Esophagus muscularis mucosa (tissue), 4 donors: ENCODE results near the gene ZNF513. TPM values are rescaled to one million over a fixed set of nuclear protein-coding genes. Genes with fewer than 3 reads are reported as not detected.
"Not testable (repeated sequence)": the region's sequence is repeated elsewhere in the genome, so short reads cannot be mapped to it uniquely, and the experiment has no call there.

Experiments used
- DNase-seq: peaks from one replicate; pipeline ENCODE4 v3.0.0-alpha.2; 2017; ENCODE audit errors: extremely low spot score
- H3K27ac ChIP-seq, 4 donors: fragments of 200-600 bp; sonication (generic); replicated peaks in 1 of 4; 1 replicate in 3 of 4; 2 replicates in 1 of 4; pipeline ENCODE4 v1.5.1; 2016 to 2019; ENCODE audit warnings: mild to moderate bottlenecking in 1 of 4
- H3K27me3 ChIP-seq, 4 donors: fragments of 200-600 bp; sonication (generic); one replicate each; pipeline versions ENCODE4 v1.5.1 to v1.6.0; 2016 to 2019
- H3K36me3 ChIP-seq, 4 donors: fragments of 200-600 bp; sonication (generic); one replicate each; pipeline ENCODE4 v1.5.1; 2016 to 2019
- H3K4me1 ChIP-seq, 4 donors: fragments of 200-600 bp; sonication (generic); one replicate each; pipeline ENCODE4 v1.5.1; 2016 to 2019
- H3K4me3 ChIP-seq, 4 donors: fragments of 200-600 bp; sonication (generic); 1 replicate in 2 of 4; 2 replicates in 2 of 4; pipeline ENCODE4 v1.5.1; 2016 to 2019; ENCODE audit warnings: mild to moderate bottlenecking in 4 of 4, moderate library complexity in 1 of 4
- H3K9me3 ChIP-seq, 4 donors: fragments of 200-600 bp; sonication (generic); 1 replicate in 3 of 4; 2 replicates in 1 of 4; pipeline ENCODE4 v1.5.1; 2016 to 2019
- CTCF ChIP-seq, 3 experiments: fragments of 200-600 bp in 2 of 3; fragments of 450-650 bp in 1 of 3; sonication (generic) in 2 of 3; IDR thresholded peaks; one replicate each; pipeline ENCODE4 v1.5.1; 2017 to 2019; ENCODE audit warnings: antibody characterized with exemption in 3 of 3, mild to moderate bottlenecking in 2 of 3, moderate library complexity in 1 of 3
- EP300 ChIP-seq: sonication (generic); formaldehyde crosslinking; IDR thresholded peaks from one replicate; pipeline ENCODE4 v1.6.1; 2017; ENCODE audit warnings: antibody characterized with exemption
- POLR2A ChIP-seq: fragments of 450-650 bp; IDR thresholded peaks from one replicate; pipeline ENCODE4 v1.6.1; 2017; ENCODE audit warnings: antibody characterized with exemption, moderate library complexity, mild to moderate bottlenecking, low read depth
- POLR2AphosphoS5 ChIP-seq, 2 donors: sonication (generic); formaldehyde crosslinking; IDR thresholded peaks; one replicate each; pipeline ENCODE4 v1.6.1; 2017; ENCODE audit warnings: antibody characterized with exemption in 2 of 2
- WGBS: methylation state at CpG from one replicate; pipeline ENCODE4 v1.1.5; 2018; 5-methylcytosine and 5-hydroxymethylcytosine counted together
- intact Hi-C: fragments of 100-400 bp; cut with DNase I; formaldehyde crosslinking; loops from one replicate; pipeline ENCODE4 v1.15.1; 2023
- total RNA-seq, 4 donors: library from RNA; depleted of rRNA; stranded (reverse); fragments of >200 nt; gene quantifications; one replicate each; pipeline versions ENCODE4 v1.1.0 to v1.2.1, GENCODE V29; 2016

ZNF513 gene
- total RNA-seq: 10 to 100 TPM in 3 of 4 donors, 1 to 10 TPM in 1; 8.3 to 14.5 (median 11.4) TPM

- no peak for TF ChIP-seq CTCF (IDR thresholded peaks at IDR 0.05)
- peak; percentile 84 to 95 for TF ChIP-seq POLR2AphosphoS5 (IDR thresholded peaks at IDR 0.05)
- TF ChIP-seq POLR2A: no peak
- no peak for TF ChIP-seq EP300
- DNase-seq: peak; percentile 99
- Histone ChIP-seq H3K4me3 (peak within 1 kb of the TSS; percentile 69 to 92 (median 77)), H3K4me1 (peaks cover 19 to 45% (median 28%) of the 10 kb centered on the region in 4 donors), H3K36me3 (peaks cover 34 to 75% (median 72%) of the 10 kb centered on the region in 4 donors), H3K27ac (peak within 1 kb of the TSS; percentile 85 to 93 (median 88)), H3K9me3 (no peaks in the 10 kb centered on the region), H3K27me3 (no peaks in the 10 kb centered on the region)
- intact Hi-C loops: no loop called here
- WGBS: 43% methylated on average over 20 of the region's 67 CpGs
Measured at GRCh38 chr2:27380626-27381545, at the start of gene ZNF513. Gene ZNF513, minus strand, starts transcription at chr2:27380734. Its CDS starts 208 bp downstream, at chr2:27380526.

- Histone ChIP-seq H3K4me1 (peaks cover 35 to 51% (median 46%) of the 10 kb centered on the region in 4 donors), H3K27me3 (no peaks in the 10 kb centered on the region), H3K27ac (peak overlapping the region; percentile 99 to 100 (median 99)), H3K9me3 (no peaks in the 10 kb centered on the region), H3K36me3 (peaks cover 6 to 16% (median 12%) of the 10 kb centered on the region in 4 donors), H3K4me3 (peak overlapping the region; percentile 97 to 100 (median 98))
- no peak for TF ChIP-seq CTCF (IDR thresholded peaks at IDR 0.05)
- peak in 1 of 2 donors; percentile 10 for TF ChIP-seq POLR2AphosphoS5 (IDR thresholded peaks at IDR 0.05)
- peak; percentile 93 for DNase-seq
- intact Hi-C loops: loop anchor here (2.0 to 5.0 kb wide), 2 partner anchors 20 to 58 kb away; partner anchors contain the start of genes IFT172 and PPM1G
- WGBS: 0% methylated on average over 10 of the region's 51 CpGs
Measured at GRCh38 chr2:27428978-27429541, 48.5 kb upstream of the ZNF513 start.

GRCh38 chr2:27428213-27428977, 47.9 kb upstream of the ZNF513 start, which contains the start of gene NRBP1:
Gene NRBP1, plus strand, starts transcription at chr2:27428631. Its CDS starts 4,643 bp downstream, at chr2:27433274.
- WGBS: 0% methylated on average over 11 of the region's 75 CpGs
- Histone ChIP-seq H3K9me3 (no peaks in the 10 kb centered on the region), H3K4me1 (peaks cover 35 to 51% (median 46%) of the 10 kb centered on the region in 4 donors), H3K27me3 (no peaks in the 10 kb centered on the region), H3K4me3 (peak within 1 kb of the TSS; percentile 97 to 100 (median 98)), H3K36me3 (peaks cover 0 to 9% (median 5%) of the 10 kb centered on the region in 4 donors), H3K27ac (peak within 1 kb of the TSS; percentile 99 to 100 (median 99))
- TF ChIP-seq POLR2A (peak; percentile 94), EP300 (no peak), POLR2AphosphoS5 (IDR thresholded peaks at IDR 0.05) (peak; percentile 94 to 96), CTCF (IDR thresholded peaks at IDR 0.05) (no peak)
- peak; percentile 98 for DNase-seq
- intact Hi-C loops: loop anchor here (2.0 to 5.0 kb wide), 2 partner anchors 20 to 59 kb away; partner anchors contain the start of genes IFT172 and PPM1G

GRCh38 chr2:27427863-27428212, 47.3 kb upstream of the ZNF513 start:
- no peaks in the 10 kb centered on the region for H3K9me3 ChIP-seq
- no peak for TF ChIP-seq POLR2A
- TF ChIP-seq POLR2AphosphoS5 (IDR thresholded peaks at IDR 0.05): no peak
- no peak for TF ChIP-seq CTCF (IDR thresholded peaks at IDR 0.05)
- no peak for TF ChIP-seq EP300
- DNase-seq: no peak
- 12% methylated on average over 7 of the region's 7 CpGs for WGBS
- H3K36me3 ChIP-seq: peaks cover 0 to 4% (median under 1%) of the 10 kb centered on the region in 4 donors
- peak overlapping the region; percentile 97 to 100 (median 98) for H3K4me3 ChIP-seq
- H3K27me3 ChIP-seq: no peaks in the 10 kb centered on the region
- H3K4me1 ChIP-seq: peaks cover 35 to 46% (median 41%) of the 10 kb centered on the region in 4 donors
- intact Hi-C loops: loop anchor here (2.0 to 5.0 kb wide), 2 partner anchors 19 to 59 kb away; partner anchors contain the start of genes IFT172 and PPM1G
- H3K27ac ChIP-seq: peak overlapping the region; percentile 99 to 100 (median 99)

- not testable (repeated sequence) for DNase-seq, H3K9me3 ChIP-seq, H3K27ac ChIP-seq, H3K27me3 ChIP-seq, H3K36me3 ChIP-seq, H3K4me3 ChIP-seq
- H3K4me1 ChIP-seq: peaks cover 11 to 18% (median 13%) of the 10 kb centered on the region in 4 donors
- whole genome bisulfite sequencing: 96% methylated on average over 10 of the region's 10 CpGs
- intact Hi-C loops: loop anchor here (5.0 kb wide), 1 partner anchor 62 kb away; the partner anchor contains the start of gene IFT172
Measured at GRCh38 chr2:27425039-27425438, 44.5 kb upstream of the ZNF513 start.
